ENCODE measurements around the gene ZFY. TPM values are rescaled to one million over a fixed set of nuclear protein-coding genes. Genes with fewer than 3 reads are reported as not detected.

The ZFY gene
- total RNA-seq = 1 to 10 TPM in 1 of 6 experiments, not detected in 5; 5.5 TPM
- long read RNA-seq = 0 reads

DNA sequence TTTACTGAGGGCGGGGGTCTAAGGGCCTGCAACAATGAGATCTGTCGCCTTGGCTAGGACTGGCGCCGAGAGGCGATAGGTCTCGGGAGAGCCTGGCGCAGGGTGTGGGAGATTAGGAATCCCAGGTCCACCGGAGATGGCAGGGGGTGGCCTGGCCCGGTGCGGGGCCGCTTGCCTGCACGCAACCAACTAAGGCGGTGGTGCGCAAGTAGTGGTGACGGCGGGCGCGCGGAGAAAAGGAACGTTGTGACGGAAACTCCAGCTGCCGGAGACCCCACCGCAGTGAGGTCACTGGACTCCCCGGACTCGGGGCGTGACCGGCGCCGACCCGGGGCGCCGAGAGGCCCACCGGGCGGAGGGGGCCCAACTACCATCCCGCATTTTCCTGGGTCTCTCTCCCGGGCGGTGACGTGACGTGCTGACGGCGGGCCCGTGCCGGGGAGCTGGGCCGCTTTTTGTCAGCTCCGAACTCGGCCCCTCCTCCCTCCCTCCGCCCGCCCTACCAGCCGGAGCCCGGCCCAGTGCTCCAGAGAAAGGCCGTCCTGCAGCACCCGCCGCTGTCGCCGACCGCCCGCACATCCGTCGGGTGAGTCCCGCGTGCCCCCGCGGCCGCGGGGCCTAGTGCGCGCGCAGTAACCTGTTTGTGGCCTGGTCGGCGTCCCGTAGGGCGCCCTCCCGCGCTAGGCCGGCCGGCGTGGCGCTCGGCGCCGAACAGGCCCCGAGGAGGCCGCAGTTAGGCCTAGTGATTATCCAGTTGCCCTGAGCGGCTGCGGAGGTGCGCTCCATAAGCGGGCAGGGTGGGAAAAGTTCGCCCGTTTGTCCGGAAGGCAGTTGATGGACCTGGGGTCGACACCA is at the start of gene ZFY:
Gene ZFY, plus strand, starts transcription at position 521 of the 855 bp plus-strand sequence. CDS start 18,556 bp downstream, outside the sequence.
- intact Hi-C loops (cut with DNase I) = no loop called here
- Histone ChIP-seq H3K27ac (no peak within 1 kb of the TSS), H3K36me3 (no peaks in the 10 kb centered on the region), H3K4me3 (no peak within 1 kb of the TSS), H3K27me3 (no peaks in the 10 kb centered on the region), H3K9me3 (no peaks in the 10 kb centered on the region), H3K4me1 (no peaks in the 10 kb centered on the region)
- TF ChIP-seq, protein P1, sequence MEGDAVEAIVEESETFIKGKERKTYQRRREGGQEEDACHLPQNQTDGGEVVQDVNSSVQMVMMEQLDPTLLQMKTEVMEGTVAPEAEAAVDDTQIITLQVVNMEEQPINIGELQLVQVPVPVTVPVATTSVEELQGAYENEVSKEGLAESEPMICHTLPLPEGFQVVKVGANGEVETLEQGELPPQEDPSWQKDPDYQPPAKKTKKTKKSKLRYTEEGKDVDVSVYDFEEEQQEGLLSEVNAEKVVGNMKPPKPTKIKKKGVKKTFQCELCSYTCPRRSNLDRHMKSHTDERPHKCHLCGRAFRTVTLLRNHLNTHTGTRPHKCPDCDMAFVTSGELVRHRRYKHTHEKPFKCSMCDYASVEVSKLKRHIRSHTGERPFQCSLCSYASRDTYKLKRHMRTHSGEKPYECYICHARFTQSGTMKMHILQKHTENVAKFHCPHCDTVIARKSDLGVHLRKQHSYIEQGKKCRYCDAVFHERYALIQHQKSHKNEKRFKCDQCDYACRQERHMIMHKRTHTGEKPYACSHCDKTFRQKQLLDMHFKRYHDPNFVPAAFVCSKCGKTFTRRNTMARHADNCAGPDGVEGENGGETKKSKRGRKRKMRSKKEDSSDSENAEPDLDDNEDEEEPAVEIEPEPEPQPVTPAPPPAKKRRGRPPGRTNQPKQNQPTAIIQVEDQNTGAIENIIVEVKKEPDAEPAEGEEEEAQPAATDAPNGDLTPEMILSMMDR (IDR thresholded peaks at IDR 0.05) = no peak
- TF ChIP-seq POLR2A (IDR thresholded peaks at IDR 0.05) = no peak
- WGBS (ENCODE audit: insufficient coverage, low coverage, low lambda C conversion rate, missing lambda C conversion rate) = no CpG with 5 or more reads among the region's 91 CpGs
- ATAC-seq = peak in 1 of 4 donors; percentile 80
- peak in 1 of 3 donors; percentile 68 for DNase-seq

DNA sequence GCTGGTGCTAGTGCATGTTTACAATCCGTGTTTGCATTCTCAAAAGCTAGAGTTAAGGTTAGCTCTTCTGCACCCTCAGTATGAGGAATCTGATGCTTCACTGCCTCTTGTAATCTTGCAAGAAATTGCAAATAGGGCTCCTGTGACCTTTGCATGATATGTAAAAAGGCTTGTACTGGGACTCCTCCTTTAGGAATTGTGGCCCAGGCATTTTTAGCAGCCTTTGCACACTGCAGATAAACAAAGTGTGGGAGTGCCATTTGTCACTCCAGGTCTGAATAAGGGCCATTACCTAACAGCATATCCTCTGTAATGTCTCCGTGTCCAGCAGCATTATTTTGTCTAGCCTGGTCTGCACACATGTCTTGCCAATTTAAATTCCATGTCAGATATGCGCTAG is 49.3 kb upstream of the ZFY start:
- ATAC-seq = no peak
- Histone ChIP-seq H3K27ac (no peak overlapping the region), H3K4me3 (no peak overlapping the region), H3K4me1 (no peaks in the 10 kb centered on the region), H3K9me3 (no peaks in the 10 kb centered on the region), H3K36me3 (no peaks in the 10 kb centered on the region), H3K27me3 (no peaks in the 10 kb centered on the region)
- TF ChIP-seq, protein P1 (IDR thresholded peaks at IDR 0.05) = no peak
- TF ChIP-seq POLR2A (IDR thresholded peaks at IDR 0.05) = no peak
- intact Hi-C loops (cut with DNase I) = no loop called here
- WGBS (ENCODE audit: insufficient coverage, low coverage, low lambda C conversion rate, missing lambda C conversion rate) = no CpG with 5 or more reads among the region's 3 CpGs
- DNase-seq = no peak

DNA sequence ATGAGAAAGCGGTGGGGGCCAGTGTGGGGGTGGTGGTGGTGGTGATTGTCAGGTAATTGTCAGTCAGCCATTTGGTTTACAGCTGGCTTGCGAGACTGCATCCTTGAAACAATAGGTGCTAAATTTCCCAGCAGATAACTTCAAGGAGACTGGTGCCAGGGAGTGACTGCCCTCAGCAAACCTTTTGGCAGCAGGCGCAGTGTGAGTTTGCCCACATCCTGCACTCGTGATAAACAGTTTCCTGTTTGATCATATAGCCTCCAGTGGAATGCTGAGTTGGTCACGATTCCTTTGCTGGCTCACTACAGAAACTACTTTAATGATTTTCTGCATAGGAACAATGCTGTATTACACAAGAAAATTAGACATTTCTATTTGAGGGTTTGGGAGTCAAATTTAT is 47.8 kb upstream of the ZFY start:
- intact Hi-C loops (cut with DNase I) = no loop called here
- no peak for DNase-seq
- Histone ChIP-seq H3K9me3 (no peaks in the 10 kb centered on the region), H3K36me3 (no peaks in the 10 kb centered on the region), H3K4me1 (no peaks in the 10 kb centered on the region), H3K4me3 (no peak overlapping the region), H3K27ac (no peak overlapping the region), H3K27me3 (no peaks in the 10 kb centered on the region)
- ATAC-seq = no peak
- WGBS (ENCODE audit: insufficient coverage, low coverage, low lambda C conversion rate, missing lambda C conversion rate) = no CpG with 5 or more reads among the region's 5 CpGs
- no peak for TF ChIP-seq POLR2A (IDR thresholded peaks at IDR 0.05)
- TF ChIP-seq, protein P1 (IDR thresholded peaks at IDR 0.05) = no peak

GRCh38 chrY:2887955-2888354 is 47.2 kb upstream of the ZFY start:
- ATAC-seq = no peak
- WGBS (ENCODE audit: insufficient coverage, low coverage, low lambda C conversion rate, missing lambda C conversion rate) = no CpG with 5 or more reads among the region's 3 CpGs
- intact Hi-C loops (cut with DNase I) = no loop called here
- H3K9me3 ChIP-seq = no peaks in the 10 kb centered on the region
- DNase-seq = no peak
- no peak for TF ChIP-seq POLR2A (IDR thresholded peaks at IDR 0.05)
- TF ChIP-seq, protein P1 (IDR thresholded peaks at IDR 0.05) = no peak
- no peaks in the 10 kb centered on the region for H3K36me3 ChIP-seq
- H3K4me1 ChIP-seq = no peaks in the 10 kb centered on the region
- no peak overlapping the region for H3K27ac ChIP-seq
- no peaks in the 10 kb centered on the region for H3K27me3 ChIP-seq
- H3K4me3 ChIP-seq = no peak overlapping the region

Measured in right lobe of liver (tissue), 6 donors.